Measurements from ENCODE around the gene ZP2.
"Not testable (repeated sequence)": the region's sequence is repeated elsewhere in the genome, so short reads cannot be mapped to it uniquely, and the experiment has no call there.

Gene ZP2

GRCh38 chr16:21179126-21179982 lies 32.0 kb downstream of the ZP2 start:
- H3K4me3 ChIP-seq (replicated peaks; ENCODE audit: low read depth, low read length), result no peak overlapping the region
- TF ChIP-seq CTCF (IDR thresholded peaks at IDR 0.05; ENCODE audit: low read length, missing control alignments), result no peak
- no peak for DNase-seq (ENCODE audit: low read depth)

- no peak for TF ChIP-seq CTCF (IDR thresholded peaks at IDR 0.05; ENCODE audit: low read length, missing control alignments)
- DNase-seq (ENCODE audit: low read depth), result no peak
- H3K4me3 ChIP-seq (replicated peaks; ENCODE audit: low read depth, low read length), result no peak overlapping the region
These were observed 36.0 kb downstream of the ZP2 start for GRCh38 chr16:21175397-21175796.

- no peak for DNase-seq (ENCODE audit: low read depth)
- H3K4me3 ChIP-seq (replicated peaks; ENCODE audit: low read depth, low read length), result no peak overlapping the region
- TF ChIP-seq CTCF (IDR thresholded peaks at IDR 0.05; ENCODE audit: low read length, missing control alignments), result no peak
These were observed 38.7 kb downstream of the ZP2 start for GRCh38 chr16:21172650-21173049.

GRCh38 chr16:21170116-21170515 lies 41.3 kb downstream of the ZP2 start:
- not testable (repeated sequence) for H3K4me3 ChIP-seq (replicated peaks; ENCODE audit: low read depth, low read length); DNase-seq (ENCODE audit: low read depth)

GRCh38 chr16:21169249-21169981 lies 42.0 kb downstream of the ZP2 start:
- TF ChIP-seq CTCF (IDR thresholded peaks at IDR 0.05; ENCODE audit: low read length, missing control alignments), result no peak
- no peak overlapping the region for H3K4me3 ChIP-seq (replicated peaks; ENCODE audit: low read depth, low read length)
- no peak for DNase-seq (ENCODE audit: low read depth)

GRCh38 chr16:21167929-21168602 lies 43.3 kb downstream of the ZP2 start:
- no peak for TF ChIP-seq CTCF (IDR thresholded peaks at IDR 0.05; ENCODE audit: low read length, missing control alignments)
- no peak for DNase-seq (ENCODE audit: low read depth)
- no peak overlapping the region for H3K4me3 ChIP-seq (replicated peaks; ENCODE audit: low read depth, low read length)

- TF ChIP-seq CTCF (IDR thresholded peaks at IDR 0.05; ENCODE audit: low read length, missing control alignments), result no peak
- no peak overlapping the region for H3K4me3 ChIP-seq (replicated peaks; ENCODE audit: low read depth, low read length)
- DNase-seq (ENCODE audit: low read depth), result peak; percentile 45
These were observed 44.0 kb downstream of the ZP2 start for GRCh38 chr16:21167360-21167759.

Measured in fibroblast of pulmonary artery (primary cell).